Measurements from ENCODE around the gene PCNT. TPM values are rescaled to one million over a fixed set of nuclear protein-coding genes. Genes with fewer than 3 reads are reported as not detected.

Gene PCNT
- total RNA-seq, 2 experiments from 2014 or later: 46.2 to 46.6 TPM

DNA sequence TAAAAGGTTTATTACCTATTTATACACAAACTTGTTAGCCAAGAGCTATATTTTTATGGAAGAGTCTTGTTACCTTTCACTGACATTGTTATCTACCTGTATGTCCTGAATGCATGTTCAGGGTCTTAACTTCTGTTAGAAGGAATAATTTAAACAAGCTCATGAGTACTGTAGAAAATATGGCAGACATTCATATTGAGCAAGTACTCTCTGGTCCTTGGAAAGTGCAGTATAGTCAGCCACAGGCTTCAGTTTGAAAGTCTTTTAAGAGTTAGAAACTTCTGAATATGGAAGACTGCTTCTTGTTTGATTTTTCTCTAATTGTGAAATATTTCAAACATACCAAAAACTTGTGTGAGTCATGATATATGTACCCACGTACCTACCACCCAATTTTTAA lies 151.3 kb downstream of the PCNT start:
- DNase-seq (no peak), ATAC-seq (no peak)
- ChIA-PET POLR2A (interaction anchor here (0.7 kb wide), 2 partner anchors 11 to 28 kb away, joined by 3 read pairs; no protein-coding TSS in a partner anchor), CTCF (no interaction called here)
- Mint-ChIP-seq H3K27me3 (no peaks in the 10 kb centered on the region), H3K4me3 (no peak overlapping the region), H3K9me3 (no peaks in the 10 kb centered on the region), H3K4me1 (ENCODE audit: low read depth) (peaks cover 40% of the 10 kb centered on the region), H3K27ac (no peak overlapping the region), H3K36me3 (ENCODE audit: low read depth) (peaks cover 5% of the 10 kb centered on the region)
- no peak for TF ChIP-seq CTCF (IDR thresholded peaks at IDR 0.05)
- intact Hi-C loops (cut with micrococcal nuclease): no loop called here

- no peaks in the 10 kb centered on the region for H3K9me3 Mint-ChIP-seq
- peaks cover 5% of the 10 kb centered on the region for H3K36me3 Mint-ChIP-seq (ENCODE audit: low read depth)
- no peak overlapping the region for H3K27ac Mint-ChIP-seq
- intact Hi-C loops (cut with micrococcal nuclease): no loop called here
- H3K27me3 Mint-ChIP-seq: no peaks in the 10 kb centered on the region
- H3K4me1 Mint-ChIP-seq (ENCODE audit: low read depth): peaks cover 27% of the 10 kb centered on the region
- DNase-seq (no peak), ATAC-seq (no peak)
- TF ChIP-seq CTCF (IDR thresholded peaks at IDR 0.05): no peak
- POLR2A ChIA-PET: interaction anchor here (0.6 kb wide), 1 partner anchor 147 kb away, joined by 5 read pairs; no protein-coding TSS in a partner anchor
- CTCF ChIA-PET: no interaction called here
- H3K4me3 Mint-ChIP-seq: no peak overlapping the region
Measured at GRCh38 chr21:46477765-46478164, 153.8 kb downstream of the PCNT start.

DNA sequence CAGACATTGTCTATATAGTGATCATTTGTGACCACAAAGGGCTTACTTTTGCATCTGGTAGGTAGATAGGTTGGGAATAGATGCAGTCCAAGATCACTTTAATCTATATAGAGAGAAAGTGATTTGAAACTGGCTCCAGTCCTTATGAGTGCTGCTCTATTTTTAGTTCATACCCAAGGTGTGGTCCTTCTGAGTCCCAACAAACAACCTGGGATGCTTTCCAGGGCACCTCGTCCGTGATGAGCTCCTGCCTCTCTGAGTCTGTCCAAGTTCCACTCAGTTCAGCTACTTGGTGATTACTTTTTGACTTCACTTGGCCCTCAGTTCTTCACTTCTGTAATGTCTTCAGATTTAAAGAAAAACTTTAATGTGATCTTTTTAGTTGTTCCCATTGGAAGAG lies 155.0 kb downstream of the PCNT start:
- DNase-seq (no peak), ATAC-seq (no peak)
- TF ChIP-seq CTCF (IDR thresholded peaks at IDR 0.05): no peak
- H3K27me3 Mint-ChIP-seq: no peaks in the 10 kb centered on the region
- no peaks in the 10 kb centered on the region for H3K9me3 Mint-ChIP-seq
- CTCF ChIA-PET: interaction anchor here (0.6 kb wide), 1 partner anchor 9 kb away, joined by 3 read pairs; no protein-coding TSS in a partner anchor
- POLR2A ChIA-PET: no interaction called here
- peaks cover 34% of the 10 kb centered on the region for H3K4me1 Mint-ChIP-seq (ENCODE audit: low read depth)
- peaks cover 5% of the 10 kb centered on the region for H3K36me3 Mint-ChIP-seq (ENCODE audit: low read depth)
- no peak overlapping the region for H3K27ac Mint-ChIP-seq
- intact Hi-C loops (cut with micrococcal nuclease): no loop called here
- H3K4me3 Mint-ChIP-seq: no peak overlapping the region

GRCh38 chr21:46480466-46480865 lies 156.5 kb downstream of the PCNT start:
- DNase-seq (no peak), ATAC-seq (no peak)
- TF ChIP-seq CTCF (IDR thresholded peaks at IDR 0.05): no peak
- ChIA-PET POLR2A (no interaction called here), CTCF (interaction anchor here (1.9 kb wide), 1 partner anchor 16 kb away, joined by 6 read pairs; no protein-coding TSS in a partner anchor)
- Mint-ChIP-seq H3K27ac (no peak overlapping the region), H3K4me1 (ENCODE audit: low read depth) (peaks cover 24% of the 10 kb centered on the region), H3K9me3 (no peaks in the 10 kb centered on the region), H3K4me3 (no peak overlapping the region), H3K27me3 (no peaks in the 10 kb centered on the region), H3K36me3 (ENCODE audit: low read depth) (peaks cover 5% of the 10 kb centered on the region)
- intact Hi-C loops (cut with micrococcal nuclease): no loop called here

DNA sequence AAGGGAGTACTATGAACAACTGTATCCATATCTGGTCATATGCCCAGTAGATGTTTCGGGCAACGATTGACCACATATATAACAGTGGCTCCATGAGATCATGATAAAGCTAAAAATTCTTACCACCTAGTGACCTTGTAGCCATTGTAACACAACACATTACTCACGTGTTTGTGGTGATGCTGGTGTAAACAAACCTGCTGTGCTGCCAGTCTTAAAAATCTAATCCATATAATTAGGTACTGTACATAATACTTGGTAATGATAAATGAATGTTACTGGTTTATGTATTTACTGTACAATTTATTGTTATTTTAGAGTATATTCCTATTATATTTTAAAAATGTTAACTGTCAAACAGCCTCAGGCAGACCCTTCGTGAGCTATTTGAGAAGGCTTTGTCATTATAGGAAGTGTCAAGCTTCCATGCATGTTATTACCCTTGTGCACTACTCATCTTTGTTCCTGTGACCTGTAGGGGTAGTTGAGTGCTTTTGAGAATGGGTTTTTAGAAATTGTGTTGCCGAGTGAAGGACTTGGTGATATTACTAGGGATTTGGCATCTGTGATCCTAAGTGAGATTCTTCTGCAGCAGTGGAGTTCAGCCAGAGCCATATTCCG lies 158.4 kb downstream of the PCNT start:
- intact Hi-C loops (cut with micrococcal nuclease): no loop called here
- Mint-ChIP-seq H3K9me3 (no peaks in the 10 kb centered on the region), H3K4me3 (no peak overlapping the region), H3K4me1 (ENCODE audit: low read depth) (peaks cover 23% of the 10 kb centered on the region), H3K27ac (no peak overlapping the region), H3K27me3 (no peaks in the 10 kb centered on the region), H3K36me3 (ENCODE audit: low read depth) (peaks cover 9% of the 10 kb centered on the region)
- ChIA-PET POLR2A (no interaction called here), CTCF (interaction anchor here (1.9 kb wide), 1 partner anchor 14 kb away, joined by 6 read pairs; no protein-coding TSS in a partner anchor)
- ATAC-seq (no peak), DNase-seq (no peak)
- no peak for TF ChIP-seq CTCF (IDR thresholded peaks at IDR 0.05)
